NCI-H524 treated with DMSO at 0.1 percent for 48 hours (cell line): ENCODE results near the gene NDUFS7.

Experiments
- DNase-seq: peaks from one replicate; lab custom pipeline; 2025; lab: John Stamatoyannopoulos, UW

The NDUFS7 gene

GRCh38 chr19:1386945-1387683 lies 3.4 kb downstream of the NDUFS7 start:
- DNase-seq: no peak

- no peak for DNase-seq
Observed at GRCh38 chr19:1387684-1388636, 4.3 kb downstream of the NDUFS7 start.

GRCh38 chr19:1388637-1389026 lies 4.9 kb downstream of the NDUFS7 start:
- no peak for DNase-seq

- no peak for DNase-seq
Observed at GRCh38 chr19:1389033-1389940, 5.6 kb downstream of the NDUFS7 start.

GRCh38 chr19:1390890-1391423 lies 7.2 kb downstream of the NDUFS7 start:
- no peak for DNase-seq

- no peak for DNase-seq
Observed at GRCh38 chr19:1392407-1392806, 8.7 kb downstream of the NDUFS7 start.

GRCh38 chr19:1392939-1393530 lies 9.3 kb downstream of the NDUFS7 start:
- DNase-seq: no peak

- DNase-seq: no peak
Observed at GRCh38 chr19:1393841-1394240, 10.1 kb downstream of the NDUFS7 start.

GRCh38 chr19:1394252-1395193 lies 10.8 kb downstream of the NDUFS7 start:
- no peak for DNase-seq

- DNase-seq: no peak
Observed at GRCh38 chr19:1395194-1396018, 11.7 kb downstream of the NDUFS7 start.

- no peak for DNase-seq
Observed at GRCh38 chr19:1396019-1396767, 12.5 kb downstream of the NDUFS7 start.

- DNase-seq: no peak
Observed at GRCh38 chr19:1396768-1397679, 13.3 kb downstream of the NDUFS7 start.

- no peak for DNase-seq
Observed at GRCh38 chr19:1397838-1398237, 14.1 kb downstream of the NDUFS7 start.

- no peak for DNase-seq
Observed at GRCh38 chr19:1399079-1399478, 15.4 kb downstream of the NDUFS7 start.

GRCh38 chr19:1399745-1400144 lies 16.0 kb downstream of the NDUFS7 start:
- DNase-seq: no peak

GRCh38 chr19:1400281-1401137 lies 16.8 kb downstream of the NDUFS7 start:
- no peak for DNase-seq
